ENCODE data around the gene DMPK. TPM values are rescaled to one million over a fixed set of nuclear protein-coding genes. Genes with fewer than 3 reads are reported as not detected.
A peak's percentile ranks its signal among the peaks of the same experiment; 100 is the strongest.

DMPK gene
- total RNA-seq (10 to 100 TPM; 18.7 to 35.8 TPM), total RNA-seq (9.6 to 13.8 reads per million in 2 donors)

GRCh38 chr19:45782162-45782691, at the start of gene DMPK:
Gene DMPK (minus strand): TSS chr19:45782490. CDS start chr19:45782352, 138 bp downstream.
- DNase-seq (no peak), ATAC-seq (no peak)
- Mint-ChIP-seq H3K27me3 (peaks cover 23% of the 10 kb centered on the region), H3K4me1 (peaks cover 17% of the 10 kb centered on the region), H3K4me3 (no peak within 1 kb of the TSS), H3K27ac (no peak within 1 kb of the TSS), H3K36me3 (ENCODE audit: low read depth) (peaks cover 4% of the 10 kb centered on the region)
- no peaks in the 10 kb centered on the region for H3K9me3 ChIP-seq (ENCODE audit: control insufficient read depth, low read length, poor library complexity, severe bottlenecking)

GRCh38 chr19:45828945-45829344, 46.7 kb upstream of the DMPK start:
- Mint-ChIP-seq H3K27ac (peak overlapping the region; percentile 53), H3K4me1 (peaks cover 7% of the 10 kb centered on the region), H3K27me3 (no peaks in the 10 kb centered on the region), H3K36me3 (ENCODE audit: low read depth) (peaks cover 9% of the 10 kb centered on the region), H3K4me3 (no peak overlapping the region)
- H3K9me3 ChIP-seq (ENCODE audit: control insufficient read depth, low read length, poor library complexity, severe bottlenecking): no peaks in the 10 kb centered on the region
- no peak for DNase-seq
- ATAC-seq: no peak

- Mint-ChIP-seq H3K4me3 (no peak overlapping the region), H3K27ac (no peak overlapping the region), H3K4me1 (peaks cover 7% of the 10 kb centered on the region), H3K36me3 (ENCODE audit: low read depth) (peaks cover 9% of the 10 kb centered on the region), H3K27me3 (no peaks in the 10 kb centered on the region)
- no peaks in the 10 kb centered on the region for H3K9me3 ChIP-seq (ENCODE audit: control insufficient read depth, low read length, poor library complexity, severe bottlenecking)
- ATAC-seq (no peak), DNase-seq (no peak)
Measured at GRCh38 chr19:45828523-45828922, 46.2 kb upstream of the DMPK start.

- Mint-ChIP-seq H3K4me3 (no peak overlapping the region), H3K27me3 (no peaks in the 10 kb centered on the region), H3K4me1 (peaks cover 7% of the 10 kb centered on the region), H3K36me3 (ENCODE audit: low read depth) (peaks cover 9% of the 10 kb centered on the region), H3K27ac (no peak overlapping the region)
- DNase-seq (no peak), ATAC-seq (no peak)
- H3K9me3 ChIP-seq (ENCODE audit: control insufficient read depth, low read length, poor library complexity, severe bottlenecking): no peaks in the 10 kb centered on the region
Measured at GRCh38 chr19:45827459-45828093, 45.3 kb upstream of the DMPK start.

- no peaks in the 10 kb centered on the region for H3K9me3 ChIP-seq (ENCODE audit: control insufficient read depth, low read length, poor library complexity, severe bottlenecking)
- H3K4me3 Mint-ChIP-seq: no peak overlapping the region
- peaks cover 9% of the 10 kb centered on the region for H3K36me3 Mint-ChIP-seq (ENCODE audit: low read depth)
- no peak for DNase-seq
- H3K4me1 Mint-ChIP-seq: peaks cover 7% of the 10 kb centered on the region
- no peak for ATAC-seq
- H3K27ac Mint-ChIP-seq: no peak overlapping the region
- H3K27me3 Mint-ChIP-seq: no peaks in the 10 kb centered on the region
Measured at GRCh38 chr19:45826934-45827333, 44.6 kb upstream of the DMPK start.

- DNase-seq (no peak), ATAC-seq (no peak)
- H3K9me3 ChIP-seq (ENCODE audit: control insufficient read depth, low read length, poor library complexity, severe bottlenecking): no peaks in the 10 kb centered on the region
- Mint-ChIP-seq H3K4me1 (peaks cover 7% of the 10 kb centered on the region), H3K4me3 (no peak overlapping the region), H3K36me3 (ENCODE audit: low read depth) (peaks cover 9% of the 10 kb centered on the region), H3K27ac (no peak overlapping the region), H3K27me3 (no peaks in the 10 kb centered on the region)
Measured at GRCh38 chr19:45825917-45826893, 43.9 kb upstream of the DMPK start.

GRCh38 chr19:45825263-45825605, 42.9 kb upstream of the DMPK start:
- peaks cover 7% of the 10 kb centered on the region for H3K4me1 Mint-ChIP-seq
- ATAC-seq: no peak
- no peak for DNase-seq

GRCh38 chr19:45824531-45825262, 42.4 kb upstream of the DMPK start:
- ATAC-seq (no peak), DNase-seq (no peak)
- Mint-ChIP-seq H3K4me1 (peaks cover 7% of the 10 kb centered on the region), H3K36me3 (ENCODE audit: low read depth) (peaks cover 8% of the 10 kb centered on the region), H3K27me3 (no peaks in the 10 kb centered on the region), H3K4me3 (no peak overlapping the region), H3K27ac (no peak overlapping the region)
- no peaks in the 10 kb centered on the region for H3K9me3 ChIP-seq (ENCODE audit: control insufficient read depth, low read length, poor library complexity, severe bottlenecking)

More at GRCh38 chr19:45825263-45825605, 42.9 kb upstream of the DMPK start:
- no peaks in the 10 kb centered on the region for H3K9me3 ChIP-seq (ENCODE audit: control insufficient read depth, low read length, poor library complexity, severe bottlenecking)
- Mint-ChIP-seq H3K27ac (no peak overlapping the region), H3K4me3 (no peak overlapping the region), H3K36me3 (ENCODE audit: low read depth) (peaks cover 9% of the 10 kb centered on the region), H3K27me3 (no peaks in the 10 kb centered on the region)

GRCh38 chr19:45824041-45824471, 41.8 kb upstream of the DMPK start:
- Mint-ChIP-seq H3K36me3 (ENCODE audit: low read depth) (peaks cover 5% of the 10 kb centered on the region), H3K4me3 (no peak overlapping the region), H3K4me1 (peaks cover 7% of the 10 kb centered on the region), H3K27me3 (no peaks in the 10 kb centered on the region), H3K27ac (no peak overlapping the region)
- no peak for ATAC-seq
- no peak for DNase-seq
- H3K9me3 ChIP-seq (ENCODE audit: control insufficient read depth, low read length, poor library complexity, severe bottlenecking): no peaks in the 10 kb centered on the region

- Mint-ChIP-seq H3K4me3 (no peak overlapping the region), H3K36me3 (ENCODE audit: low read depth) (peaks cover 2% of the 10 kb centered on the region), H3K4me1 (peaks cover 4% of the 10 kb centered on the region), H3K27me3 (no peaks in the 10 kb centered on the region), H3K27ac (peak overlapping the region; percentile 54)
- ATAC-seq: no peak
- no peaks in the 10 kb centered on the region for H3K9me3 ChIP-seq (ENCODE audit: control insufficient read depth, low read length, poor library complexity, severe bottlenecking)
- DNase-seq: no peak
Measured at GRCh38 chr19:45823182-45823581, 40.9 kb upstream of the DMPK start.

GRCh38 chr19:45822716-45823115, 40.4 kb upstream of the DMPK start:
- Mint-ChIP-seq H3K27me3 (no peaks in the 10 kb centered on the region), H3K4me3 (no peak overlapping the region), H3K4me1 (peaks cover 4% of the 10 kb centered on the region), H3K27ac (peak overlapping the region; percentile 54), H3K36me3 (ENCODE audit: low read depth) (no peaks in the 10 kb centered on the region)
- no peaks in the 10 kb centered on the region for H3K9me3 ChIP-seq (ENCODE audit: control insufficient read depth, low read length, poor library complexity, severe bottlenecking)
- ATAC-seq (no peak), DNase-seq (no peak)

- Mint-ChIP-seq H3K27ac (no peak overlapping the region), H3K36me3 (ENCODE audit: low read depth) (no peaks in the 10 kb centered on the region), H3K4me3 (no peak overlapping the region), H3K4me1 (peaks cover 2% of the 10 kb centered on the region), H3K27me3 (no peaks in the 10 kb centered on the region)
- no peaks in the 10 kb centered on the region for H3K9me3 ChIP-seq (ENCODE audit: control insufficient read depth, low read length, poor library complexity, severe bottlenecking)
- ATAC-seq: no peak
- DNase-seq: no peak
Measured at GRCh38 chr19:45821570-45821969, 39.3 kb upstream of the DMPK start.

- no peaks in the 10 kb centered on the region for H3K9me3 ChIP-seq (ENCODE audit: control insufficient read depth, low read length, poor library complexity, severe bottlenecking)
- no peak for ATAC-seq
- H3K27ac Mint-ChIP-seq: no peak overlapping the region
- DNase-seq: no peak
- H3K36me3 Mint-ChIP-seq (ENCODE audit: low read depth): no peaks in the 10 kb centered on the region
- H3K4me1 Mint-ChIP-seq: peaks cover 2% of the 10 kb centered on the region
- H3K4me3 Mint-ChIP-seq: no peak overlapping the region
- no peaks in the 10 kb centered on the region for H3K27me3 Mint-ChIP-seq
Measured at GRCh38 chr19:45821103-45821521, 38.8 kb upstream of the DMPK start.

Data from T-helper 17 cell (primary cell).